HG03196 (cell line): ENCODE measurements around the gene DLX1.

Experiments used
- ATAC-seq: cut with Tn5 transposase; IDR thresholded peaks from one replicate; pipeline ENCODE4 v1.9.1; 2021; ENCODE audit not compliant: unreplicated experiment

DLX1 gene

GRCh38 chr2:172086241-172087206, 1.2 kb downstream of the DLX1 start:
- ATAC-seq, result no peak

- no peak for ATAC-seq
Measured at GRCh38 chr2:172087207-172087779, 2.0 kb downstream of the DLX1 start.

- ATAC-seq, result no peak
Measured at GRCh38 chr2:172087780-172088244, 2.5 kb downstream of the DLX1 start.

- ATAC-seq, result no peak
Measured at GRCh38 chr2:172088245-172089004, 3.1 kb downstream of the DLX1 start.

- no peak for ATAC-seq
Measured at GRCh38 chr2:172089005-172089504, 3.7 kb downstream of the DLX1 start.

GRCh38 chr2:172089633-172090032, 4.3 kb downstream of the DLX1 start:
- ATAC-seq, result no peak

DNA sequence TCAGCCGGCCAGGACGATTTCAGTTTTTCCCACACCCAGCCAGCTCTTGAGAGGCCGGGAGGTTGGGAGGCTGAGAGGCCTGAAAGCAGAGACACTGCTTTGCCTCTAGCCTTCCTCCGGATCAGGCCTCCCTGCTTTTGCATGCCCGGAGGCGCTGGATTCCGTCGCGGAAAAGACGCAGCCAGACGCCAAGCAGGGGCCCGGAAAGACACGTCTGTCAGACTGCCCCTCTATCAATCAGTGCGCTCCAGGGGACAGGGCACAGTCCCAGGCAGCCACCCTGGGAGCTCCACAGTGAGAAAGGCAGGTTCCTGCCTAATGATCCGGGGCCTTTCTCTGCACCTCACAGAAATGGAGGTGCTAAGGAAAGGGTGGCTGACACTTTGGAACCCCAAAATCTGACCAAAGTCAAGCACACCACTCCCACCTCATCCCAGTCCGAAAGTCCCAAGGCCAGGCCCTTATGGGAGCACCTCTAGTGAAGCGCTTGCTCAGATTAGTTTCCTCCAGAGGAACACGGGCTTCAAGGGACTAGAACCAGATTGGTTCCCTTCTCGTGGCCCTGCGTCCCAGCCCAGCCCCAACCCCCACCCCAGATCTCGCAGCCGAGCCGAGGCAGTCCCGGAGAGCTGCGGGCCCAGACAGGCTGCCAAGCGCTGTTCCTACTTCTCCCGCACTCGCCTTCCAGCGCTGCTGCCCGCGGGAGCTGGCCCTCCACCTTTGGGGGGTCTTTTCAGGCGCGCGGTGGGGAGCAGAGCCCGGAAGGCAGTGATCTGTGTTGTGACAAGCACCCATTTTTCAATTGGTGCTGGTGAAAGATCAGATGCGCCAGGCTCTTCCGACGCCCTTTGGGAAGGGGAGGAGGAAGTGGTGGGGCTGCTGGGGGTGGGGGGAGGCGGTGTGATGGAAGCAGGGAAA, 5.0 kb downstream of the DLX1 start:
- ATAC-seq, result no peak

- no peak for ATAC-seq
Measured at GRCh38 chr2:172091000-172091641, 5.8 kb downstream of the DLX1 start.

DNA sequence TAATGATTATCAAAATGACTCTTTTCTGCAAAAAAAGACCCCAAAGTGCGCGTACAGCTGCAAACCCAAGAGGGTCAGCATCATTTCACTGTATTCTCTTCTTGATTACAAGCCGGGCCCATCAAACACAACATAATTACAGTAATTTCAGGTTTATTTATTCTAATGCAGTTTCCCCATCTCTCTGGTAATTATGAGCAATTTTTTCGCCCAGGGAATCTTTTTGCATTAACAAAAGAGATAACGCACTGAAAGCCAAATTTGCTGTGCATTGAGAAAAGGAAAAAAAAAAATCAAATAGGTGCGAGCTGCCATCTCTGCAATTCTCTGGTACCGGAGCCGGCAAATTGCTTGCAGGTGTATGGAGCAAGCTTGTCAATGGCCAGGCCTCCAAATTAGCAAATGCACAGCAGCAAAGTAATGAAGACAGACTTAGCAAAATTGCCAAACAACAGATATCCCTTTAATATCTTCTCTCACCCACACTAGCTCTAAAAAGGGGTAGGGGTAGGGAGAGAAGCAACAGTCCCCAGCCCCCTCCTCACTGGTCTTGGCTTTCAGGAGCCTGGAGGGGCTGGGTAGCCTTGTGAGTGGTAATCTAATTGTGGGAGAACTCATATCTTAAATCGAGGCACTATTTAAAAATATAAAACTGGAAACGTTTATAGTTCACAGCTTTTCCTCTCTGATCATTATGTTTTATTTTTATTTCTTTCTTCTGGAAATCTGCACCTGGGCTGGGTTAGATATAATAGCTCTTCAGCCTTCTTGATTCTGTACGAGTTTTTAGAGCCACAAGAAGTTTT, 6.7 kb downstream of the DLX1 start:
- ATAC-seq, result no peak

DNA sequence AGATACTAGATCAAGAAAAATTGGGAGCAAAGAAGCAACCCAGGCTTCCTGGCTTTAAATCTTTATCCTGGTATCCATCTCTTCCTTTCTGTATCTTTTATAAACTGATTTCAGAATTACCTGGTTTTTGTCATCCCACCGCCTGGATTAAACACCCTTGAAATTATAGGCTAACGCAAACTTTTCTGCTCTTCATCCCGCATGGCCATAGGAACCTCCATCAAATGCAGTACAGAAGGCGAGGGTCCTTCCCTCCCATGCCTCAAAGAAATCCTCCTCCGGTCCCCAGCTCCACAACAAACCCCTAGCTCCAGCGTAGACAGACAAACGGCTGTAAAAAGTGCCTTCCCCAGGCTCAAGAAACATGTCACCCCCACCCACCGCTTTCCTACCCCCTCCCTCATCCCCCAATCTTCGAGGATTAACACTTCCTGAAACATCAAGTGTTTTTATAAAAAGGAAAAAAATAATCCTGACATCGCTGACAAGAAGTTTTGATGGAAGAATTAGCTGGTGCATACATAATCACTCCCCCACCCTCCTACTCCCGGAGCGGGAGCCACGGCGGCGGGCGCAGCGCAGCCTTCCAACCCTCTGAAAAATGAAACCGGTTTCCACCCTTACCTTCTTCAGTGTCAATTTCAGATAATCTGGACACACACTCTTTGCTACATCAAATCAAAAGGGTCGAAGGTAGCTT, 7.6 kb downstream of the DLX1 start:
- ATAC-seq, result no peak

GRCh38 chr2:172093416-172094293, 8.3 kb downstream of the DLX1 start:
- no peak for ATAC-seq

- no peak for ATAC-seq
Measured at GRCh38 chr2:172094294-172095145, 9.2 kb downstream of the DLX1 start.

DNA sequence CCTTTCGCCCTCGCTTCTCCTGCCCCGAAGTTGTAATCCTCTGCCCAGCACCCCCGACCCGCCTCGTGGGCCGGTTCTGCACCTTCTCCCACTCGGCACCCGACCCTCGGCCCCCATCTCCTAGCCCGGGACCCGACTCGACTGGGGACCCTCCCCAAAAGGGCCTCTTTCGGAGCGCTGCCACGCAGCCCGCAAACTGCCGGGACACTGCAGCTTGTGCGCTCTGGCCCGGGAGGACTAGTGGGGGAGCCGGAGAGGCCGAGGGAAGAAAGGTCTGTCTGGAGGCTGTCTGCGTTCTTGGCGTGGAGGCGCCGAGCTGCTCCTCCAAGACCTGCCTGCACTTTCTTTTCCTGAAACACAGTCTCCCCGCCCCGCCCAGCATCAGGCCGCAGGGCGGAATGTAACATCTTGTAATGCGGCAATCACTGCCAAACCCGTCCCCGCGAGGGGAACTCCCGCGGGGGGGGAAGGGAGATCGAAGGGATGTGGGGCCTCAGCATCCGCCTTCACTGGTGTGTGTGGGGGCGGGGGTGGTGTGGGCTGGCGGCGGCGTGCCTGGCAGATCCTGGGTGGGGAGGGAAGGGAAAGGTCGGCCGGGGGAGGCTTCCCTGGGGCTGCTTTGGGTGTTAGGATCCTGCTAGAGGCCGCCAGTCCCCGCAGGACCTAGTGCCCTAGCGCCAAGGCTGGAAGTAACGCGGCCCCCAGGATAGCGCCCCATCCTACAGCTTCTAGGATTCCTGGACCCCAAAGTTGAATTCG, 10.0 kb downstream of the DLX1 start:
- ATAC-seq, result no peak

DNA sequence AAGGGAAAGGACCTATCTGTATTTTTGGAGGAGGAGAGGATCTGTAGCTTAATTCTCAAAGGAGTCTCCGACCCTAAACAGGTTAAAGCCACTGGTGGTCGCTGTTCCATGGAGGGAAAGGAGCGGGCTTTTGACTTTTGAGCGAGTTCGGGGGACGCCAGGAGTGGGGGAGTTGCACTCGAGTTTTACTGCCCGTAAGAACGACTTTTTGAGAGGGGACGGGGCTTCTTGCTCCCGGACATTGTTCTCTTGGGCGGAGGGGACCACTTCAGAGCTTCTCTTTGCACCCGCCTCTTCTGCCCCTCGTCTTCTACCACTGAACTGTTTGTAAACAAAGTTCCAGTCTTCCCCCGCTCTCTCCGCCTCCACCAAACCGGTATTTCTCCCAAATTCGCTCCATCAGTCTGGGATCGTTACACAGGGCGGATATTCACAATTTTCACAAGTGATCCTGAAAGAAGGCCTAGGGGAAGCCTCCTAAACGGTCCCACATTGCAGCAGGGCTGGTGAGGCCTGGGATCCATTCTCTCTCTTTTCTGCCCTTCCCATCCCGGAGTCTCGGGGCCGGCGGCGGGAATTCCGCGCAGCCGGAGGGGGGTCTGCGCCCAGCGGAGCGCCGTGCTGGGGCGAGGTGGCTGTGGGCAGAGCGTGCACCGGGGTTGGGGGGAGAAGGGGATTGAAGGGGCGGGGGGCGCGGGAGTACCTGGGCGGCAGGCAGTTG, 10.8 kb downstream of the DLX1 start:
- no peak for ATAC-seq
